Coronary artery (tissue), 2 donors: ENCODE measurements around the gene ZBTB20.

Experiments
- DNase-seq: peaks from one replicate; pipeline ENCODE4 v3.0.0-alpha.2; 2017; ENCODE audit warnings: low spot score
- H3K27ac ChIP-seq, 2 donors: fragments of 200-600 bp; sonication (generic); one replicate each; pipeline ENCODE4 v1.5.1; 2016 to 2019
- H3K4me3 ChIP-seq: fragments of 200-600 bp; sonication (generic); 2 replicates; pipeline ENCODE4 v1.5.1; 2016; ENCODE audit warnings: mild to moderate bottlenecking, moderate library complexity
- CTCF ChIP-seq: fragments of 200-600 bp; sonication (generic); IDR thresholded peaks from one replicate; pipeline ENCODE4 v1.5.1; 2019; ENCODE audit warnings: antibody characterized with exemption

ZBTB20 gene

GRCh38 chr3:114863848-114864247, 283.2 kb downstream of the ZBTB20 start:
- Histone ChIP-seq H3K27ac (peak overlapping the region in 1 of 2 donors; percentile 14), H3K4me3 (peak overlapping the region; percentile 54)
- no peak for DNase-seq
- no peak for TF ChIP-seq CTCF

GRCh38 chr3:114861666-114862065, 285.4 kb downstream of the ZBTB20 start:
- no peak overlapping the region for H3K27ac ChIP-seq
- TF ChIP-seq CTCF = no peak
- H3K4me3 ChIP-seq = no peak overlapping the region
- no peak for DNase-seq

- DNase-seq = no peak
- Histone ChIP-seq H3K4me3 (no peak overlapping the region), H3K27ac (no peak overlapping the region)
- no peak for TF ChIP-seq CTCF
Measured at GRCh38 chr3:114860531-114860930, 286.6 kb downstream of the ZBTB20 start.

GRCh38 chr3:114858329-114858728, 288.8 kb downstream of the ZBTB20 start:
- Histone ChIP-seq H3K27ac (no peak overlapping the region), H3K4me3 (no peak overlapping the region)
- TF ChIP-seq CTCF = no peak
- DNase-seq = no peak

GRCh38 chr3:114857299-114857701, 289.8 kb downstream of the ZBTB20 start:
- no peak for TF ChIP-seq CTCF
- DNase-seq = no peak
- no peak overlapping the region for H3K4me3 ChIP-seq
- no peak overlapping the region for H3K27ac ChIP-seq

GRCh38 chr3:114856835-114857234, 290.3 kb downstream of the ZBTB20 start:
- no peak overlapping the region for H3K27ac ChIP-seq
- no peak for TF ChIP-seq CTCF
- no peak for DNase-seq
- no peak overlapping the region for H3K4me3 ChIP-seq

- Histone ChIP-seq H3K27ac (no peak overlapping the region), H3K4me3 (no peak overlapping the region)
- TF ChIP-seq CTCF = no peak
- DNase-seq = no peak
Measured at GRCh38 chr3:114855839-114856238, 291.2 kb downstream of the ZBTB20 start.
